ENCODE results near the gene GYPB.
"Not testable (repeated sequence)": the region's sequence is repeated elsewhere in the genome, so short reads cannot be mapped to it uniquely, and the experiment has no call there.

- TF ChIP-seq, protein P1, sequence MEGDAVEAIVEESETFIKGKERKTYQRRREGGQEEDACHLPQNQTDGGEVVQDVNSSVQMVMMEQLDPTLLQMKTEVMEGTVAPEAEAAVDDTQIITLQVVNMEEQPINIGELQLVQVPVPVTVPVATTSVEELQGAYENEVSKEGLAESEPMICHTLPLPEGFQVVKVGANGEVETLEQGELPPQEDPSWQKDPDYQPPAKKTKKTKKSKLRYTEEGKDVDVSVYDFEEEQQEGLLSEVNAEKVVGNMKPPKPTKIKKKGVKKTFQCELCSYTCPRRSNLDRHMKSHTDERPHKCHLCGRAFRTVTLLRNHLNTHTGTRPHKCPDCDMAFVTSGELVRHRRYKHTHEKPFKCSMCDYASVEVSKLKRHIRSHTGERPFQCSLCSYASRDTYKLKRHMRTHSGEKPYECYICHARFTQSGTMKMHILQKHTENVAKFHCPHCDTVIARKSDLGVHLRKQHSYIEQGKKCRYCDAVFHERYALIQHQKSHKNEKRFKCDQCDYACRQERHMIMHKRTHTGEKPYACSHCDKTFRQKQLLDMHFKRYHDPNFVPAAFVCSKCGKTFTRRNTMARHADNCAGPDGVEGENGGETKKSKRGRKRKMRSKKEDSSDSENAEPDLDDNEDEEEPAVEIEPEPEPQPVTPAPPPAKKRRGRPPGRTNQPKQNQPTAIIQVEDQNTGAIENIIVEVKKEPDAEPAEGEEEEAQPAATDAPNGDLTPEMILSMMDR (IDR thresholded peaks at IDR 0.05; ENCODE audit: insufficient read depth, low read depth, low read length) = not testable (repeated sequence)
- not testable (repeated sequence) for TF ChIP-seq EZH2 (IDR thresholded peaks at IDR 0.05; ENCODE audit: insufficient read depth, low read length)
Observed at GRCh38 chr4:143974021-143974420, 45.2 kb downstream of the GYPB start.
